Measurements from ENCODE around the gene RIT1. TPM values are rescaled to one million over a fixed set of nuclear protein-coding genes. Genes with fewer than 3 reads are reported as not detected.
A peak's percentile ranks its signal among the peaks of the same experiment; 100 is the strongest.
"Not testable (repeated sequence)": the region's sequence is repeated elsewhere in the genome, so short reads cannot be mapped to it uniquely, and the experiment has no call there.

RIT1 gene
- total RNA-seq, 4 donors from 2014 or later, result 13.6 to 31.1 (median 17.4) TPM

- H3K9me3 ChIP-seq, result no peaks in the 10 kb centered on the region
- TF ChIP-seq POLR2A (IDR thresholded peaks at IDR 0.05) (no peak), CTCF (IDR thresholded peaks at IDR 0.05) (no peak)
- peaks cover 0 to 48% (median 12%) of the 10 kb centered on the region in 4 donors for H3K4me1 ChIP-seq
- peaks cover 0 to 48% (median 0%) of the 10 kb centered on the region in 3 donors for H3K36me3 ChIP-seq
- peak overlapping the region in 1 of 4 donors; percentile 78 for H3K4me3 ChIP-seq
- H3K27ac ChIP-seq, result peak overlapping the region in 2 of 4 donors; percentile 58 to 64
- no peak for DNase-seq
- no peaks in the 10 kb centered on the region for H3K27me3 ChIP-seq
These were observed 20.9 kb upstream of the RIT1 start for GRCh38 chr1:155932081-155932480.

GRCh38 chr1:155931332-155932038 is 20.3 kb upstream of the RIT1 start:
- Histone ChIP-seq H3K27ac (peak overlapping the region in 3 of 4 donors; percentile 44 to 64 (median 58)), H3K36me3 (peaks cover 0 to 54% (median 0%) of the 10 kb centered on the region in 3 donors)
- peak in 1 of 3 donors; percentile 70 for DNase-seq

GRCh38 chr1:155930725-155931124 is 19.6 kb upstream of the RIT1 start:
- Histone ChIP-seq H3K4me3 (peak overlapping the region in 2 of 4 donors; percentile 30 to 78), H3K4me1 (peaks cover 0 to 48% (median 12%) of the 10 kb centered on the region in 4 donors), H3K36me3 (peaks cover 0 to 62% (median 0%) of the 10 kb centered on the region in 3 donors), H3K27ac (peak overlapping the region in 3 of 4 donors; percentile 44 to 71 (median 64))
- DNase-seq, H3K9me3 ChIP-seq, H3K27me3 ChIP-seq: not testable (repeated sequence)

More at GRCh38 chr1:155931332-155932038, 20.3 kb upstream of the RIT1 start:
- no peaks in the 10 kb centered on the region for H3K9me3 ChIP-seq
- H3K4me1 ChIP-seq, result peaks cover 0 to 48% (median 12%) of the 10 kb centered on the region in 4 donors
- H3K4me3 ChIP-seq, result peak overlapping the region in 2 of 4 donors; percentile 30 to 78
- TF ChIP-seq CTCF (IDR thresholded peaks at IDR 0.05) (no peak), POLR2A (IDR thresholded peaks at IDR 0.05) (peak; percentile 12 to 47)
- H3K27me3 ChIP-seq, result no peaks in the 10 kb centered on the region

GRCh38 chr1:155929057-155929456 is 17.9 kb upstream of the RIT1 start:
- DNase-seq, result no peak
- no peak for TF ChIP-seq POLR2A (IDR thresholded peaks at IDR 0.05)
- no peak for TF ChIP-seq CTCF (IDR thresholded peaks at IDR 0.05)
- H3K4me1 ChIP-seq, result peaks cover 0 to 48% (median 12%) of the 10 kb centered on the region in 4 donors
- H3K9me3 ChIP-seq, result no peaks in the 10 kb centered on the region
- H3K36me3 ChIP-seq, result peaks cover 0 to 78% (median 3%) of the 10 kb centered on the region in 3 donors
- no peaks in the 10 kb centered on the region for H3K27me3 ChIP-seq
- H3K27ac ChIP-seq, result peak overlapping the region in 2 of 4 donors; percentile 18 to 27
- H3K4me3 ChIP-seq, result no peak overlapping the region

- peak in 2 of 3 donors; percentile 74 to 75 for DNase-seq
- peaks cover 3 to 93% (median 8%) of the 10 kb centered on the region in 3 donors for H3K36me3 ChIP-seq
- H3K27ac ChIP-seq, result peak overlapping the region in 2 of 4 donors; percentile 53 to 57
- no peaks in the 10 kb centered on the region for H3K27me3 ChIP-seq
- TF ChIP-seq POLR2A (IDR thresholded peaks at IDR 0.05) (no peak), CTCF (IDR thresholded peaks at IDR 0.05) (no peak)
- H3K4me3 ChIP-seq, result no peak overlapping the region
- peaks cover 0 to 17% (median 2%) of the 10 kb centered on the region in 4 donors for H3K4me1 ChIP-seq
- H3K9me3 ChIP-seq, result no peaks in the 10 kb centered on the region
These were observed 14.4 kb upstream of the RIT1 start for GRCh38 chr1:155925506-155925905.

GRCh38 chr1:155920717-155921116 is 9.6 kb upstream of the RIT1 start:
- DNase-seq, result no peak
- no peaks in the 10 kb centered on the region for H3K27me3 ChIP-seq
- no peak overlapping the region for H3K4me3 ChIP-seq
- TF ChIP-seq POLR2A (IDR thresholded peaks at IDR 0.05) (no peak), CTCF (IDR thresholded peaks at IDR 0.05) (no peak)
- peaks cover 3 to 100% (median 10%) of the 10 kb centered on the region in 3 donors for H3K36me3 ChIP-seq
- H3K4me1 ChIP-seq, result no peaks in the 10 kb centered on the region
- no peak overlapping the region for H3K27ac ChIP-seq
- no peaks in the 10 kb centered on the region for H3K9me3 ChIP-seq

Measured in Peyer's patch (tissue), 4 donors.